BLaER1 (cell line): ENCODE results near the gene PTPRC.

Experiments used
- H3K27ac ChIP-seq: shearing (Covaris generic); formaldehyde crosslinking; 2 replicates; pipeline ENCODE4 v1.8.1; 2022
- H3K27me3 ChIP-seq: shearing (Covaris generic); formaldehyde crosslinking; 2 replicates; pipeline ENCODE4 v1.8.1; 2022
- H3K36me3 ChIP-seq: shearing (Covaris generic); formaldehyde crosslinking; 2 replicates; pipeline ENCODE4 v1.8.1; 2022
- H3K4me1 ChIP-seq: shearing (Covaris generic); formaldehyde crosslinking; 2 replicates; pipeline ENCODE4 v1.8.1; 2022
- H3K4me2 ChIP-seq: shearing (Covaris generic); formaldehyde crosslinking; 2 replicates; pipeline ENCODE4 v1.8.1; 2022
- H3K4me3 ChIP-seq: shearing (Covaris generic); formaldehyde crosslinking; 2 replicates; pipeline ENCODE4 v1.8.1; 2022
- H3K9ac ChIP-seq: shearing (Covaris generic); formaldehyde crosslinking; 2 replicates; pipeline ENCODE4 v1.8.1; 2022
- H3K9me3 ChIP-seq: shearing (Covaris generic); formaldehyde crosslinking; 2 replicates; pipeline ENCODE4 v1.8.1; 2022
- H4K20me1 ChIP-seq: shearing (Covaris generic); formaldehyde crosslinking; 2 replicates; pipeline ENCODE4 v1.8.1; 2022
- Cebpa-rat ChIP-seq: shearing (Covaris generic); IDR thresholded peaks from 2 replicates; pipeline ENCODE4 v1.8.1; 2022

The PTPRC gene

GRCh38 chr1:198747127-198747526 is 108.3 kb downstream of the PTPRC start:
- H3K36me3 ChIP-seq = no peaks in the 10 kb centered on the region

GRCh38 chr1:198749279-198749678 is 110.4 kb downstream of the PTPRC start:
- TF ChIP-seq Cebpa-rat = no peak
- no peaks in the 10 kb centered on the region for H3K9me3 ChIP-seq
- no peak overlapping the region for H3K4me2 ChIP-seq
- H3K27me3 ChIP-seq = no peaks in the 10 kb centered on the region
- no peak overlapping the region for H3K9ac ChIP-seq
- H3K4me3 ChIP-seq = no peak overlapping the region
- no peaks in the 10 kb centered on the region for H4K20me1 ChIP-seq
- H3K27ac ChIP-seq = no peak overlapping the region
- no peaks in the 10 kb centered on the region for H3K4me1 ChIP-seq
- no peaks in the 10 kb centered on the region for H3K36me3 ChIP-seq

More at GRCh38 chr1:198747127-198747526, 108.3 kb downstream of the PTPRC start:
- no peak overlapping the region for H3K4me2 ChIP-seq
- no peaks in the 10 kb centered on the region for H3K27me3 ChIP-seq
- no peaks in the 10 kb centered on the region for H4K20me1 ChIP-seq
- no peaks in the 10 kb centered on the region for H3K9me3 ChIP-seq
- no peaks in the 10 kb centered on the region for H3K4me1 ChIP-seq
- TF ChIP-seq Cebpa-rat = no peak
- H3K27ac ChIP-seq = no peak overlapping the region
- H3K9ac ChIP-seq = no peak overlapping the region
- H3K4me3 ChIP-seq = no peak overlapping the region

GRCh38 chr1:198750081-198750480 is 111.2 kb downstream of the PTPRC start:
- no peak for TF ChIP-seq Cebpa-rat
- H3K4me3 ChIP-seq = no peak overlapping the region
- no peak overlapping the region for H3K27ac ChIP-seq
- H3K9ac ChIP-seq = no peak overlapping the region
- no peak overlapping the region for H3K4me2 ChIP-seq
- H3K4me1 ChIP-seq = no peaks in the 10 kb centered on the region
- no peaks in the 10 kb centered on the region for H3K36me3 ChIP-seq
- no peaks in the 10 kb centered on the region for H3K9me3 ChIP-seq
- no peaks in the 10 kb centered on the region for H3K27me3 ChIP-seq
- no peaks in the 10 kb centered on the region for H4K20me1 ChIP-seq

- no peaks in the 10 kb centered on the region for H3K36me3 ChIP-seq
- no peak overlapping the region for H3K4me3 ChIP-seq
- no peak for TF ChIP-seq Cebpa-rat
- no peak overlapping the region for H3K4me2 ChIP-seq
- H4K20me1 ChIP-seq = no peaks in the 10 kb centered on the region
- peaks cover 6% of the 10 kb centered on the region; the same call in 1 of the 2 replicates for H3K4me1 ChIP-seq
- H3K9me3 ChIP-seq = no peaks in the 10 kb centered on the region
- no peak overlapping the region for H3K9ac ChIP-seq
- H3K27ac ChIP-seq = no peak overlapping the region
- no peaks in the 10 kb centered on the region for H3K27me3 ChIP-seq
These were observed 112.9 kb downstream of the PTPRC start for GRCh38 chr1:198751741-198752140.

- no peak overlapping the region for H3K4me3 ChIP-seq
These were observed 115.8 kb downstream of the PTPRC start for GRCh38 chr1:198754670-198755069.

DNA sequence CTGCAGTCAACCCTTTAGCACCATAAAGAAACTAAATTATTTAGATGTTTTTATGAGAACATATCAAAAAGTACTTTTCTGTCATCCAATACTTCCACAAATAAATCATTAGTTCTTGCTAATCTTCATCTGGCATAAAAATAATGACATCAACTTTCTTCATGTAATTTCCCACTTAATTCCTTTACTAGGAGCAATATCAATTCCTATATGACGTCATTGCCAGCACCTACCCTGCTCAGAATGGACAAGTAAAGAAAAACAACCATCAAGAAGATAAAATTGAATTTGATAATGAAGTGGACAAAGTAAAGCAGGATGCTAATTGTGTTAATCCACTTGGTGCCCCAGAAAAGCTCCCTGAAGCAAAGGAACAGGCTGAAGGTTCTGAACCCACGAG is 116.9 kb downstream of the PTPRC start:
- H3K4me2 ChIP-seq = no peak overlapping the region
- no peaks in the 10 kb centered on the region for H3K9me3 ChIP-seq
- H3K4me1 ChIP-seq = peaks cover 6% of the 10 kb centered on the region; the same call in 1 of the 2 replicates
- no peak overlapping the region for H3K9ac ChIP-seq
- no peak for TF ChIP-seq Cebpa-rat
- H3K4me3 ChIP-seq = no peak overlapping the region
- H3K27me3 ChIP-seq = no peaks in the 10 kb centered on the region
- H4K20me1 ChIP-seq = no peaks in the 10 kb centered on the region
- H3K27ac ChIP-seq = no peak overlapping the region
- H3K36me3 ChIP-seq = no peaks in the 10 kb centered on the region

More at GRCh38 chr1:198754670-198755069, 115.8 kb downstream of the PTPRC start:
- TF ChIP-seq Cebpa-rat = no peak
- Histone ChIP-seq H4K20me1 (no peaks in the 10 kb centered on the region), H3K27me3 (no peaks in the 10 kb centered on the region), H3K36me3 (no peaks in the 10 kb centered on the region), H3K27ac (no peak overlapping the region), H3K4me2 (no peak overlapping the region), H3K4me1 (peaks cover 6% of the 10 kb centered on the region; the same call in 1 of the 2 replicates), H3K9me3 (no peaks in the 10 kb centered on the region), H3K9ac (no peak overlapping the region)

- H3K36me3 ChIP-seq = no peaks in the 10 kb centered on the region
- peaks cover 6% of the 10 kb centered on the region; the same call in 1 of the 2 replicates for H3K4me1 ChIP-seq
- TF ChIP-seq Cebpa-rat = no peak
- no peak overlapping the region for H3K27ac ChIP-seq
- no peaks in the 10 kb centered on the region for H4K20me1 ChIP-seq
- no peak overlapping the region for H3K4me2 ChIP-seq
- no peak overlapping the region for H3K9ac ChIP-seq
- H3K4me3 ChIP-seq = no peak overlapping the region
- H3K27me3 ChIP-seq = no peaks in the 10 kb centered on the region
- no peaks in the 10 kb centered on the region for H3K9me3 ChIP-seq
These were observed 117.6 kb downstream of the PTPRC start for GRCh38 chr1:198756470-198756869.

DNA sequence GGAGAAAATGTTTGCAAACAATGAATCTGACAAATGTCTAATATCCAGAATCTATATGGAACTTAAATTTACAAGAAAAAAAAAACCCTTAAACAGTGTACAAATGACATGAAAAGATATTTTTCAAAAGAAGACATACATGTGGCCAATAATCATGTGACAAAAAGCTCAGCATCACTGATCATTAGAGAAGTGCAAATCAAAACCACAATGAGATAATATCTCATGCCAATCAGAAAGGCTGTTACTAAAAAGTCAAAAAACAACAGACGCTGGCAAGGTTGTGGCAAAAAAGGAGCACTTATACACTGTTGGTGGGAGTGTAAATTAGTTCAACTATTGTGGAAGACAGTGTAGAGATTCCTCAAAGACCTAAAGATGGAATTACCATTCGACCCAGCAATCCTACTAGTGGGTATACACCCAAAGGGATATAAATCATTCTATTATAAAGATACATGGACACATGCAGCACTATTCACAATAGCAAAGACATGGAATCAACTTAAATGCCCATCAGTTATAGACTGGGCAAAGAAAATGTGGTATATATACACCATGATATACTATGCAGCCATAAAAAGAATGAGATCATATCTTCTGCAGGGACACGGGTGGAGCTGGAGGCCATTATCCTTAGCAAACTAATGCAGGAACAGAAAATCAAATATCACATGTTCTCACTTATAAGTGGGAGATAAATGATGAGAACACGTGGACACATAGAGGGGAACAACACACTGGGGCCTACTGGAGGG is 123.2 kb downstream of the PTPRC start:
- Histone ChIP-seq H3K9ac (no peak overlapping the region), H3K4me3 (no peak overlapping the region), H3K27ac (no peak overlapping the region), H3K4me1 (no peaks in the 10 kb centered on the region), H3K9me3 (no peaks in the 10 kb centered on the region), H4K20me1 (no peaks in the 10 kb centered on the region), H3K36me3 (no peaks in the 10 kb centered on the region), H3K27me3 (no peaks in the 10 kb centered on the region), H3K4me2 (no peak overlapping the region)
- no peak for TF ChIP-seq Cebpa-rat

GRCh38 chr1:198763298-198763714 is 124.5 kb downstream of the PTPRC start:
- Histone ChIP-seq H3K27ac (no peak overlapping the region), H3K9ac (no peak overlapping the region), H3K4me2 (no peak overlapping the region), H3K36me3 (no peaks in the 10 kb centered on the region), H3K27me3 (no peaks in the 10 kb centered on the region), H3K9me3 (no peaks in the 10 kb centered on the region), H3K4me1 (no peaks in the 10 kb centered on the region), H4K20me1 (no peaks in the 10 kb centered on the region), H3K4me3 (no peak overlapping the region)
- TF ChIP-seq Cebpa-rat = no peak

DNA sequence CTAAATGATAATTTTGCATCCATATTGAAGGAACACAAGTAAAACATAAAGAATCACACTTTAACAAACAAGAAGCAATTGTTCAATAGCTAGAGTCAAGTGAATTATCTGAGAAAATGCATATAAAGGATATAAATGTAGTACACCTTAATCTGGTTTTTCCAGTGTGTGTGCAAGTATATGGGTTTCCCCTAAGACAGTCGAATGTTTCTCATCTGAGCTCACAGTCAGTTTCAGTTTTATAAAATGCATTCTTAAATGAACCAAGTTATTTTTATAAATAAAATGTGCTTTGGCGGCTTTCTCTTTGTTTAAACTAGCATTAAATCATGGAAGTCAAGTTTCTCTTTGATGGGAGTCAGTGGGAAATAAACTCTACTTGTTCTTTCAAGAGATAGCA is 125.9 kb downstream of the PTPRC start:
- no peaks in the 10 kb centered on the region for H3K27me3 ChIP-seq
- H3K27ac ChIP-seq = no peak overlapping the region
- TF ChIP-seq Cebpa-rat = no peak
- H3K4me1 ChIP-seq = no peaks in the 10 kb centered on the region
- no peak overlapping the region for H3K4me3 ChIP-seq
- H3K9me3 ChIP-seq = no peaks in the 10 kb centered on the region
- no peaks in the 10 kb centered on the region for H4K20me1 ChIP-seq
- no peak overlapping the region for H3K9ac ChIP-seq
- no peak overlapping the region for H3K4me2 ChIP-seq
- H3K36me3 ChIP-seq = no peaks in the 10 kb centered on the region
